ENCODE results near the gene PSAPL1. TPM values are rescaled to one million over a fixed set of nuclear protein-coding genes. Genes with fewer than 3 reads are reported as not detected.

The PSAPL1 gene
- total and polyA plus RNA-seq, 4 donors, result not detected

GRCh38 chr4:7432531-7433375 is 2.0 kb downstream of the PSAPL1 start:
- Histone ChIP-seq H3K27me3 (ENCODE audit: control insufficient read depth in 4 of 4, insufficient read depth in 4 of 4, low read length in 3 of 4) (no peaks in the 10 kb centered on the region), H3K27ac (ENCODE audit: low read depth in 1 of 2, low read length in 2 of 2) (no peak overlapping the region), H3K4me3 (ENCODE audit: low read depth in 1 of 3, low read length in 3 of 3) (no peak overlapping the region), H3K9me3 (ENCODE audit: control insufficient read depth in 4 of 4, low read length in 3 of 4) (no peaks in the 10 kb centered on the region), H3K36me3 (ENCODE audit: control insufficient read depth in 4 of 4, insufficient read depth in 3 of 4, low read depth in 1 of 4, low read length in 3 of 4) (no peaks in the 10 kb centered on the region), H3K9ac (ENCODE audit: low read depth in 1 of 2, low read length in 2 of 2) (no peak overlapping the region), H3K4me1 (ENCODE audit: control insufficient read depth in 4 of 4, insufficient read depth in 4 of 4, low read length in 3 of 4) (no peaks in the 10 kb centered on the region)
- no peak for DNase-seq (ENCODE audit: low spot score)
- WGBS, result 92% methylated on average over 23 of the region's 23 CpGs
- TF ChIP-seq JUND (IDR thresholded peaks at IDR 0.05), result no peak
- no peak for TF ChIP-seq SP1 (IDR thresholded peaks at IDR 0.05)
- TF ChIP-seq EGR1 (IDR thresholded peaks at IDR 0.05; ENCODE audit: low read depth in 2 of 2), result no peak

GRCh38 chr4:7431696-7432530 is 2.8 kb downstream of the PSAPL1 start:
- DNase-seq (ENCODE audit: low spot score), result no peak
- Histone ChIP-seq H3K4me3 (ENCODE audit: low read depth in 1 of 3, low read length in 3 of 3) (no peak overlapping the region), H3K4me1 (ENCODE audit: control insufficient read depth in 4 of 4, insufficient read depth in 4 of 4, low read length in 3 of 4) (no peaks in the 10 kb centered on the region), H3K36me3 (ENCODE audit: control insufficient read depth in 4 of 4, insufficient read depth in 3 of 4, low read depth in 1 of 4, low read length in 3 of 4) (no peaks in the 10 kb centered on the region), H3K9ac (ENCODE audit: low read depth in 1 of 2, low read length in 2 of 2) (no peak overlapping the region), H3K27me3 (ENCODE audit: control insufficient read depth in 4 of 4, insufficient read depth in 4 of 4, low read length in 3 of 4) (no peaks in the 10 kb centered on the region), H3K27ac (ENCODE audit: low read depth in 1 of 2, low read length in 2 of 2) (no peak overlapping the region), H3K9me3 (ENCODE audit: control insufficient read depth in 4 of 4, low read length in 3 of 4) (no peaks in the 10 kb centered on the region)
- TF ChIP-seq NR2F2 (IDR thresholded peaks at IDR 0.05) (no peak), RXRA (IDR thresholded peaks at IDR 0.05) (no peak), ATF3 (IDR thresholded peaks at IDR 0.05) (no peak), FOXA1 (IDR thresholded peaks at IDR 0.05) (no peak), HNF4G (IDR thresholded peaks at IDR 0.05) (no peak), HNF4A (conservative IDR thresholded peaks at IDR 0.05) (no peak), RAD21 (IDR thresholded peaks at IDR 0.05) (no peak), GABPA (IDR thresholded peaks at IDR 0.05 in 1 of 2, conservative IDR thresholded peaks at IDR 0.05 in 1 of 2) (no peak), CTCF (IDR thresholded peaks at IDR 0.05; ENCODE audit: low read depth, low read length, missing input control) (no peak), TAF1 (conservative IDR thresholded peaks at IDR 0.05) (no peak), MAX (IDR thresholded peaks at IDR 0.05) (no peak), REST (IDR thresholded peaks at IDR 0.05) (no peak), ZBTB33 (IDR thresholded peaks at IDR 0.05) (no peak), EGR1 (IDR thresholded peaks at IDR 0.05; ENCODE audit: low read depth in 2 of 2) (no peak), SP1 (IDR thresholded peaks at IDR 0.05) (no peak), FOXA2 (IDR thresholded peaks at IDR 0.05) (no peak), YY1 (IDR thresholded peaks at IDR 0.05) (no peak), JUND (IDR thresholded peaks at IDR 0.05) (no peak)
- 92% methylated on average over 27 of the region's 27 CpGs for WGBS

Data from liver (tissue), 9 donors.